NCI-H345 treated with DMSO at 0.1 percent for 48 hours (cell line): ENCODE data around the gene CBFA2T3.

Experiments
- DNase-seq: peaks from one replicate; lab custom pipeline; 2025; ENCODE audit not compliant: unreplicated experiment; lab: John Stamatoyannopoulos, UW

Gene CBFA2T3

DNA sequence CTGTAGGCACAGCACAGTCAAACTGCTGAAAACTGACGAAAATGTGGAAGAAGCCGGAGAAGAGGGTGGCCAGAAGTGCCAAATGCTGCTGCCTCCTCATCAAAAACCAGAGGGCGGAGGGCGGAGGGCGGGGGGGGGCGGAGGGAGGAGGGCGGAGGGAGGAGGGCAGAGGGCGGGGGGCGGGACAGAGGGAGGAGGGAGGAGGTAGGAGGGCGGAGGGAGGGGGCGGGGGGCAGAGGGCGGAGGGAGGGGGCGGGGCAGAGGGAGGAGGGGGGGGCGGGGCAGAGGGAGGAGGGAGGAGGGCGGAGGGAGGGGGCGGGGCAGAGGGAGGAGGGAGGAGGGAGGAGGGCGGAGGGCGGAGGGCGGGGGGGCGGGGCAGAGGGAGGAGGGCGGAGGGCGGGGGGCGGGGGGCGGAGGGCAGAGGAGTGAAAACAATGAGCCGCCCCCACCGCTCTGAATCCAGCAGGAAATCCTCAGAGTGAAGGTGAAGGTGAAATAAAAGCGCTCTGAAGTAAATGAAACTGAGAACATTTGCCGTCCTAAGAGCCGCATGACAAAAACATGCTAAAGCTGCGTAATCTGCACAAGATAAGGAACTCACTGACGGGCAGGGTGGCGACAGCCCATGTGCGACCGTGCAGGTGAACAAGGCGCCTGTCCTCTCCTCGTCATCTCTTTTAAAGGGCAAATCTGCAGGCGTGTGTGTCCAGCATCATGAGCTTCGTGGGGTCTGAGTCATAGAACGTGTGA lies 22.6 kb upstream of the CBFA2T3 start:
- DNase-seq, result no peak

DNA sequence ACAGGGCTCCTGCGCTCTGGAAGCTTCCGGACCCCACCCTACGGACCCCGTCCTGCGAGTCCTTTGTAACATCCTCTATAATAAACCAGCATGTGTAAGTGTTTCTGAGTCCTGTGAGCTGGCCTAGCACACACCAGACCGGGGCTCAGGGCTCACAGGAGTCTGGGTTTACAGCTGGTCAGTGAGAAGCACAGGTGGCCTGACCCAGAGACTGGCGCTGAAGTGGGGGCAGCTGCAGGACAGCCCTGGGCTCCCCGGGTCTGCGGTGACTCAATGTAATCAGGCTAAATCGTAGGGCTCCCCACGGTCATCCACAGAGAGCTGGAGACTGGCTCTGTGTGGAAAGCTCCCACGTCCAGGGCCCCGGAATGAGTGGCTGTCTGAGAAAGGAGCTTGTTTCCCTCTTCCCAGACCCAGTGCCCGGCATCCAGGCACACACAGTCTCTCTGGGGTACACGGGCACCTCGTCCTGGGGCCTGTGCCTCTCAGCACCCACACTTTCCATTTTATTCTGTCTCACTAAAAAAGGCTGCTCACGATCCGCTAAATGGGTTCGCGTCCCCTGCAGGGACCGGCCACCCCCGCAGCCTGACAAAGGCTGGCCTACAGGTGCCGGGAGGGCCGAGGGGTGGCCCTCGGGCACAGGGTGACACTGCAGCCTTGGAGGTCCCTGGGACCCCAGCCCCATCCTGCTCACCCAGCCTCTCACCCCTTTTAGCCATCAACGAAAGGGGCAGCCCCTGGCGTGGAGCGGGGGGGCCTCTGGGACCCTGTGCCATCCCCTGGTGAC lies 18.9 kb upstream of the CBFA2T3 start:
- DNase-seq, result no peak

DNA sequence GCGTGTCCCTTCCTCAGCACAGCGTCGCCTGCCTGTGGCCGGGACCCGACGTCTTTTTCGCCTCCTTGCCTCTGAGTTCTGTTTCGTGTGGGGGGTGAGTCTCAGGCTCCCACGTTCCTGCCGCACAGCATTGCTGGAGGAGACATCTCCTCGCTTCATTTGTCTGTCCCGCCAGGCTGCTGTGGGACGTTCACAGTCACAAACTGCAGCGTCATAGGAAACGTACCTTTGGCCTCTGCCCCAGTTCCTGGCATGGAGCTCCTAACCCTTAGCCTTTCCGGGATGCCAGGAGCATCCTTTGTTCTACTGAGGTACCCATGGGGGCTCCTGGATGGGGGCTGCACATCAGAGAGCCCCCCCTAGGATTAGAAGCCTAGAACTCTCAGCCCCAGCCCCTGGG lies 18.2 kb upstream of the CBFA2T3 start:
- DNase-seq, result no peak

DNA sequence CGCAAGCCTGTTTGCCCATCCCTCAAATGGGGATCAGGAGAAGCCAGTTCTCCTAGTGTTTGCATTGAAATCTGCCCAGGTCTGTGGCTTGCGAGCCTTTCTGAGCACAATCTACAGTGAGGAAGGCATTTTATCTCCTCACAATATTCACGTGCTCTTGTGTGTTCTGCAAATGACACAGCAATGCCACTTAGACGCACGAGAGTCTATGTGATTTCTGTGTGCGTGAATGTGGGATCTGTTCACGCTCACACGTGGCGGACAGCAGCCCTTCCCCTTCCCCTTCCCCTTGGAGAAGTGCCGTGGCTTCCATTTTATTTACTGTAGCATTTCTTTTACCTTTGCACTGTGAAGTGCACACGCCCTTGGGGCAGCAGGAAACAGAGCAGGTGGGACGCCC lies 17.7 kb upstream of the CBFA2T3 start:
- no peak for DNase-seq

DNA sequence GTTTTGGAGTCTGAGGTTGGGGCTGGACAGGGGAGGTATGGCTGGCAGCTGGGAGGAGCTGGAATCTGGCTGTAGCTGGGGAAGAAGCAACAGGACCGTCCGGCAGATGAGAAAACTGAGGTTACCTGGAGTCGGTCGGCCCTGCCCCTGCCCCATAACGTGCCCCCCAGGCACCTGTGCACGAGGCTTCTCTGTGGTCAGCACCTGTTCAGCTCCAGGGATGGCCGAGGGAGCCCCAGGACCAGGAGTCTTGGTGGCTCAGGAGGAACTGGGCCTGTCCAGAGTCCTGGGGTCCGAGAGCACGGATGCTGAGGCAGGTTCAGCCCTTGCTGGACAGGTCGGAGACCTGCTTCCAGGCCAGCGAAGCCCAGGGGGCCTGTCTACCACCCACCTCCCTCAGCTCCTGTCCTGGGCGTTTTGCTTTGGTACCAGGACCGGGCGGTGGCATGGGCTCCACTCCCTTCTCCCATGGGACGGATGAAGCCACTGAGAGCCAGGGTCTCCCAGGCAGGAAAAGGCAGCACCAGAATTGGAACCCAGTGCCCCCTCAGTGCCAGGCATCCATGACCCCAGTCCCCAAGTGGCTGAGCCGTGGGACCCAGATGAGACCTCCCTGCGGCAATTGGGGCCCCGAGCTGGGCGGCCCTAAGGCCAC lies 17.1 kb upstream of the CBFA2T3 start:
- no peak for DNase-seq

DNA sequence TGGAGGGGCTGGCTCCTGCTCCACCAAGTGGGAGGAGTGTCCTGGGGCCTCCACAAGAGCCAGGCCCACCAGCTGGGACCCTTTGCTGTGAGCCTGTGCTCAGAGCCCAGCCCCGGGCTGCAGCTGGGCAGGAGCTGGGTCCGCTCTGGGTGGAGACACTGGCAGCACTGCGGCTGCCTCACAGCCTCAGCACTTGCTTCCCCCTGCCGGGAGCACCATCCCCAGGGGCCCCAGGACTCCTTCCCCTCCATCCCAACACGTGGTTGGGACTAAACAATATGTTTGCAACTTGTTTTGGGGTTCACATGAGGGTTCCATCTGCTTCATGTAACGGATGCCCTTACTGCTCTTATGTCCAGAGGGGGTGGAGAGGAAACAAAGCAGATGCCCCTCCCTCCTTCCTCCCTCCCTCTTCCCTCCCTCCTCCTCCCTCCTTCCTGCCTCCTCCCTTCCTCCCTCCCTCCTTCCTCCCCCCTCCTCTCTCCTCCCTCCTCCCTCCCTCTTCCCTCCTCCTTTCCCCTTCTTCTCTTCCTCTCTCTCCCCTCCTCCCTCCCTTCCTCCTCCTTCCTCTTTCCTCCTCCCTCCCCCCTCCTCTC lies 16.3 kb upstream of the CBFA2T3 start:
- DNase-seq, result no peak

DNA sequence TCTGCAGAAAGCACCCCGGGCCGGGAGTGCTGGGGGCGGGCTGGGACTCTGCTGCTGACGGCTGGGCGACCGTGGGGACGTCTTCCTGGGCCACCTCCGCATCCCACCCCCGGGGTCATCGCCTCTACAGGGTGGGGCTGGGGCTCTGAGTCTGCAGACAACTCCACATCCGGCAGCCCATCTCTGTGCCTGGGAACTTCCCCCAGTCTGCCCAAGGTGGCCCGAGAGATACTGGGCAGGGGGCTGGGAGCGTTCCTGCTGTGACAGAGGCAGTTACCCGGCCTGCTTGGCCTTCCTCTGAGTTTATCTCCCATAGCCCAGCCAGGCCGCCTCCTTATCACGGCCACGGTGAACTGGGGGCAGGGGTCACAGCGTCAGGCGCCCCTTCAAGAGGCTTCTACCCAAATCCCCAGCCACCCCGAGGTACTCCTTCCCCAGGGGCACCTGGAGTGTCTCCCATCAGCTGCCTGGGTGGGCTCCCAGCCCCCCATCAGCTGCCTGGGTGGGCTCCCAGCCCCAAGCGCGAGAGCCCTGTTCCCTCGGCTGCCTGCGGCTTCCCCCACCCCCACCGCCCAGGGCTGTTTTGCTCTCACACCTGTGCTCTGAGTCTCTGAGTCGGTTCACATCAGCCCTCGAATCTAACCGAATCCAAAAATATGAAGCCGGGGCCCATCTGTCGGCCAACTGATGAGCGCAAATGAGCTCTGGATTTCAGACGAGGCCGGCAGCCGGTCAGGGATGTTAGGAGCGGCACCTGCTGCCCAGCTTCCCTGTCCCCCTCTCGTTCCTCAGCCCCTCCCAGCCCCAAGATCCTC lies 15.6 kb upstream of the CBFA2T3 start:
- no peak for DNase-seq

DNA sequence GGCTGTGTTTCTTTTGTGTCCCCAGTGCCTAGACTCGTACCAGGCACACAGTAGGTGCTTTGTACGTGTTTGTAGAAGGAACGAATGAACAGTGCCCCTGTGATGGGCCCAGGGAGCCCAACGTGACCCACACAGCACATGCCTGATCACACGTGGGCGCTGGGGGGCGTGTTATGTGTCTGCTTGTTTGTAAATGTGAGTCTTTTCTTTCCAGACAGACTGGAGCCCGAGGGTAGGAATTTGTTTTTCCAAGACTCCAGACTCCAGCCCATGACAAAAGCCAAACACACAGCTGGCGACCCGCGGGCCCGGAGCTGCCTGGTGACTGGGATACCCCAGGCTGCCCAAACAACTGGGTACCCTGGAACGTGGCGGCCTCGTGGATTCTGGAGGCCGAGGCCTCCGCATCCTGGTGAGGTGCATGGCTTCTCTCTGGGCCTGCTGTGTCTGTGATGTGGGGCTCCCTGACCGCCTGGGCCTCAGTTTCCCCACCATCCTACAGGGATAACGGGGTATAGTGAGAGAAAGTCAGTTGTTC lies 14.9 kb upstream of the CBFA2T3 start:
- no peak for DNase-seq

DNA sequence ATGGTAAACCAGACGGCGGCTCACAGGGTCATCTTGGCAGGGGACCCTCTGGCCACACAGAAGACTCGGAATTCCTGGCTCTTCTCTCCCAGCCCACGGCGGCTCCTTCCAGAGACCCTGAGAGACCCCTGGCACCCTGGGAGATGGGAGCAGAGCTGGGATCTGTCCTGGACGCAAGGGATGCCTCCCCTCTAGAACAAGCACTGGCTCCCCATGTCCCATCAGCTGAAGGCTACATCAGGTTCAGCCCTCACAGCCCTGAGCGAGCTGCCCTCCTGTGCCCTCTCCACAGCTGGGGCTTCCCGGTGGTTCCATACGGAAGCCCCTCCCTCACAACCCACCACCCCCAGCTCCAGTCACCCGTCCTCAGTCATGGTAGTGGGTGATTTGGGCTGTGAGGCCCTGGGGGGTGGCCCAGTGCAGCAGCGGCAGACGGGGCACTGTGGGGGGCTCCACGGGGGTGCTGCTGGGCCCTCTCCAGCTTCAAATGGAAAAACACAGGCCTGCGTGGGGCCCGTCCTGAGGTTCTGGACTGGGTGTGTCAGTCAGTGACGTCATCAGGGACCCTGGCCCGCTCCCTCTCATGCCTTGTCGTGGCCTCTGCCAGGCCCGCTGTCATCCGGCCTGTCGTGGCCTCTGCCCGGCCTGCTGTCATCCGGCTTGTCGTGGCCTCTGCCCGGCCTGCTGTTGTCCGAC lies 13.0 kb upstream of the CBFA2T3 start:
- no peak for DNase-seq

DNA sequence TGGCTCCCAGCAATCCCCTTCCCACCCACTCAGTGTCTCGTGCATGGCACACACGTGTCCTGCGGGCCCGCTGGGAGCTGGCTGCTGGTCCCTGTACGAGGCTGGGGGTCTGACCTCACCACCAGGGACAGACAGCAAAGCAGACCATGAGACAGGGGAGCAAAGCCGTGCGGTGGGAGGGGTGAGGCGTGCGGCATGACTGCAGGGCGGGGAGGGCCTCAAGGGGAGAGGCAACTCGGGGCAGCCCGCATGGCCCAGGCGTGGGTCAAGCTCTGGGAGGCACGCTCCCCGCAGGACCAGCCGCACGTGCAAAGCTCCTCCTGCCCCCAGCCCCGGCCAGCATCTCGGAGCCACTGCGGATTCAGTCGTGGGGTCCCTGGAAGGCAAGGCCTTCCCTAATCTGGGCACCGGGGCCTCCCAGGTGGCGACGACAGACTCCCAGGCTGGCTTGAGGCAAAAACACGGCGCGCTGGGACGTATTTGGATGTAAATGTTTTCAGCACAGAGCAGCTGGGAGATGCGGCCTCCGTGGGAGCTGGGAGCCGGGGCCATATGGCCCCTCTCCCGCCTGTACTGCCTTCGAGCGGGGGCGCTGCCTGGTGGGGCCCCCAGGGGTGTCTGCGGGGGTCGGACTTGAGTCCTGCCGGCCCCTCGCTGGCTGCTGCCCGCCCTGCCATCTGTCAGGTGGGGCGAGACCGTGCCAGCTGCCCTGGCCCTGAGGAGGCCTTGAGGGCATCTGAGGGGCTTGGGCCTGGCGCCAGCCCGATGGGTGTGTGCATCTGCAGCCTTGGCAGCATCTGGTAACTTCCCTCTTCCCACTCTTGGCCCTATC lies 12.2 kb upstream of the CBFA2T3 start:
- no peak for DNase-seq

DNA sequence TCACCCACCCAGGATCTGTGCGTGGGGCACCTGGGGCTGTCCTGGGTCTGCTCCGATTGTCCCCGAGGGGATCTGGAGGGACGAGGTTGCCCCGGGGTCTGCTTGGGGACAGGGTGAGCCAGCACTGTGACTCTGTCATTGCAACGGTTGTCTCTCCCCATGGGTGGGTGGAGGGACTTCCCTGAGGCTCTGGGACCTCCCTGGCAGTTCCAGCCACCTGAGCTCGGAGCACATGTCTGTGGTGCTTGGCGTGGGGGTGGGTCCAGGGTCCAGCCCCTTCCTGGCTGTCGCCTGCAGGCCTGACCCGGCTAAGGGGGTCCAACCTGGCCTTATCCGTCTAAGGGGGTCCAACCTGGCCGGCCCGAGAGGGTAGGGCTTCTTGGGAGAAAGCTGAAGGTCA lies 8.5 kb upstream of the CBFA2T3 start:
- no peak for DNase-seq

DNA sequence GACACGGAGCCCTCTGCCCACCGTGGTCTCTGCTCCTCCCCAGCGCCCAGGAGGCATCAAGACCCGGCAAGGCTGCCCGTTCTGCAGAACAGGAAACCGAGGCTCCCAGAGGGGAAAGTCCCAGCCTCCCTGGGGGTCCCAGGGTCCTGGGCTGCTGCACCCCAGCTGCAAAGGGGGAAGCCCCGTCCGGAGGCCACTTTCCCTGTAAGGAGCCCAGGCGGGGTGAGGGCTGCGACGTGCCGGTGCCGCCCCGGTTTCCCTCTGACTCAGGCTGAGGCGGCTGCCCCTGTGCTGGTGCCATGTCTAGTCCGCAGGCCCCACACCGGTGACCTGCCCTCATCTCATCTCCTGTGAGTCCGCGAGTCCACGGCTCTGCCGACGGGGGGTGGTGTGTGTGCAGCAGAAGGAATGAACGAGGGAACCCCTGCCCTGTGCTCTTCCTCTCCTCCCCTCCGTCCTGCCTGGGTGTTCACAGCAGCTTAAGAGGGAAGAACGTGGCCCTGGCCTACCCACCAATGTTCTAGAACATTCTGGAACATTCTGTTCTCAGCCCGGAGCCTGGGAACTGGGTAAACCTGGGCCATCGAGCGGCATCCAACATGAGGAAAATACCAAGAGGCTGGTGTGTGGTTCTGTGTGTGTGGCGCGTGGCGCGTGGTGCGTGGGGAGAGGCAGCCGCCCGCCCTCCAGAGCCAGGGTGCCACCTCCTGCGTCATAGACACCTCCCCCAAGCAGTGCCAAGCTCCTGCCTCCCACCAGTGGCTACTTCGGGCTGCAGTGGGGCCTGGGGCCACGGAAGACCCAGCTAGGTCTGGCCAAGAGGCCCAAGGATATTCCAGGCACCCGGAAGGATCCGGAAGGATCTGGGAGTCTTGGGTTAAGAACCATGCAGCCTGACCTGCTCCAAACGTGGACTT lies 7.0 kb upstream of the CBFA2T3 start:
- no peak for DNase-seq

DNA sequence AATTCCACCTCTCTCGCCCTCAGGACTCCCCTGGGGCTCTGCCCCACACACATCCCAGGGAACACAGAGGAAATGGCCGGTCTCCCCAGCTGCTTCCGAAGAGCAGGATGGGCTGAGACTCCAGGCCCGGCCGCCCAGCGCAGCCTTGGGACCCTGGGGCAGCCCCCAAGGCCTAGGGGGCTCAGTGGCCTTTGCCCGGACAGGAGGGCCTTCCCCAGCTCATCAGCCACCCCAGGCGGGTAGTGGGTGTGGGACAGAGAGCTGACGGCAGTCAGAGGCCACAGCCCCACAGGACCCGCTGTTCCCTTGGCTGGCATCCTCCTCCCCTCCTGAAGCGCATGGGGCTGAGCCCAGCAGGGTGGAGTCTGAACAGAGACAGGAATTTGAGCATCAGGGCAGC lies 6.2 kb upstream of the CBFA2T3 start:
- DNase-seq, result no peak

DNA sequence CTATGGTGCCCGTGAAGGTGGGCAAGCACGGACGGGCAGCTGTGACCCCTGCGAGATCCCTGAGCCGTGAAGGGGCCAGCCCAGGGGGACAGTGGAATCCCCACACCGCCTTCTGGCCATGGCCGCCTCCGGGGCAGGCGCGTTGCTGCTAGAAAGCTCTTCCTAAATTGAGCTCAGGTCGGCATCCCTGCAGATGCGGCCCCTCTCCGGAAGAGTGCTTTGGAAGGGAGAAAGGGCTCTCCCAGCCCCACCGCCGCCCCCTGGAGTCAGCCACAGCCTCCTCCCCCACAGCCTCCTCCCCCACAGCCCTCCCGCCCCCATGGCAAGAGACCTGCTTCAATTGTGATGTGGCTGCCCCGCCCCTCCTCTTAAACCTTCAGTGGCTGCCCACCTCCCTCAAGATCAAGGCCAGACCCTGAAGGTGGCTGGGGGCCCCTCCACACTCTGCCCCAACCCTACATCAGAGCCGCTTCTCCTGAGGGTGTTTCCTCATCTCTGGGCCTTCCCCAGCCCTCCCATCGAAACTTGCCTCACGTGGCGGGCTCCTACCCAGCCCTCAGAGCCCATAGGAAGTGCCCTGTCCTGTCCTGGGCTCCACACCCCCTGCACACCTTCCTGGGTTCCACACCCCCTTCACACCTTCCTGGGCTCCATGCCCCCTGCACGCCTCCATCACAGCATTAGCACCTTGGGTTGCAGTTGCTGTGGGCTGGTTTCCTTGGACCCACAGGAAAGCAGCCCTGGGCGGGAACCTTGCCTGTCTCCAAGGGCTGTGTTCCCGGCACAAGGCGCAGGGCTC lies 5.5 kb upstream of the CBFA2T3 start:
- DNase-seq, result no peak

DNA sequence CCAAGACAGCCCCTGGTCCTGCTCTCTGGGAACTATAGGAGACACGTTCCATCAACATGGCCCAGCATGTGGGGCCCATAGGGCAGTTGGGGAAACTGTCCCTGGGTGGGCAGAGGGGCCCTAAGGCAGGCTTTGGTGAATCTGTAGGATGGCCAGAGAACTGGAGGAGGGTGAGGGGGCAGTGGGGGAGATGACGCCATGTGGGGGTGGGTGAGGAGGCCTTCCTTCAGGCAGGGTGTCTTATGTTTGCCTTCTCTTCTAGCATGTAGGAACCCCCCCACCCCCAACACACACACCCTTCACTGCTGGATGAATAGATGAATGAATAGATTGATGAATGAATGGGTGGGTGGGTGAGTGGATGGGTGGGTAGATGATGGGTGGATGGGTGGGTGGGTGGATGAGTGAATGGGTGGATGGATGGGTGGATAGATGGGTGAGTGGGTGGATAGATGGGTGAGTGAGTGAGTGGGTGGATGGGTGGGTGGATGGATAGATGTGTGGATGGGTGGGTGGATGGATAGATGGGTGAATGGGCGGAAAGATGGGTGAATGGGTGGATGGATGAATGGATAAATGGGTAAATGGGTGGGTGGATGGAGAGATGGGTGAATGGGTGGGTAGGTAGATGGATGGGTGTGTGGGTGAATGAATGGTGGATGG lies 2.5 kb upstream of the CBFA2T3 start:
- no peak for DNase-seq

DNA sequence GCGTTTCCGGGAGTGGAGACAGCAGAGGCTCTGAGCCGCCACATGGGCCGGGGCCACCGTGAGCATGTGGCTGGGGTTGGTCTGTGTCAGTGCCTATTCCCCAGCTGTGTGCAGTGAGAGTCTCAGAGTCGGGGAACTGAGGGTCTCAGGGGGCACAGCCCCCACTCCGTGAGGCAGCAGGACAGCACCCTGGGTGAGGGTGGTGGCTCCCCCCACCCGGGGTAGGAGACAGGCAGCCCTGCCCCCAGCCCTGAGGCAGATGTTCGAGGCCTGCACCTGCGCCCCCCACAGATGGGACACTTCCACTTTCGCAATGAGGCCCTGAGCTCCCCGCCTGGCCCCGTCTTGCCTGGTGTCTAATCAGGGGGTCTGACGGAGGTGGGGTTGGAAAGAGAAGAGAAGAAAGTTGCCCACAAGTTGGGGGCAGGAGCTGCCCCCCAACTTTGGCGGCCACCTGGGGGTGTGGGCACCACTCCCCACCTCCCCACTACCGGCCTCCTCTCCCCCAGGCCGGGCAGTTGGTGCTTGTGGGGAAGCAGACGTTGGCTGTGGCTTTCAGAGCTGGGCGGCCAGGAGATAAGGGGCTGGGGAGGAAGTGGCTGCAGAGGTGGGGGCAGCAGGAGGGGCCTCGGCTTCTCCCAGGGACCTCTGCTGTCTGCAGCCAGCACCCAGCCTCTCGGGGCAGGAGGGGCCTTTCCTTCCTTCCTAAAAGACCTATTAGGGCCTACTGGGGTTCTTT lies 1.8 kb upstream of the CBFA2T3 start:
- DNase-seq, result no peak
